ENCODE data around the gene ERCC6L.

The ERCC6L gene

DNA sequence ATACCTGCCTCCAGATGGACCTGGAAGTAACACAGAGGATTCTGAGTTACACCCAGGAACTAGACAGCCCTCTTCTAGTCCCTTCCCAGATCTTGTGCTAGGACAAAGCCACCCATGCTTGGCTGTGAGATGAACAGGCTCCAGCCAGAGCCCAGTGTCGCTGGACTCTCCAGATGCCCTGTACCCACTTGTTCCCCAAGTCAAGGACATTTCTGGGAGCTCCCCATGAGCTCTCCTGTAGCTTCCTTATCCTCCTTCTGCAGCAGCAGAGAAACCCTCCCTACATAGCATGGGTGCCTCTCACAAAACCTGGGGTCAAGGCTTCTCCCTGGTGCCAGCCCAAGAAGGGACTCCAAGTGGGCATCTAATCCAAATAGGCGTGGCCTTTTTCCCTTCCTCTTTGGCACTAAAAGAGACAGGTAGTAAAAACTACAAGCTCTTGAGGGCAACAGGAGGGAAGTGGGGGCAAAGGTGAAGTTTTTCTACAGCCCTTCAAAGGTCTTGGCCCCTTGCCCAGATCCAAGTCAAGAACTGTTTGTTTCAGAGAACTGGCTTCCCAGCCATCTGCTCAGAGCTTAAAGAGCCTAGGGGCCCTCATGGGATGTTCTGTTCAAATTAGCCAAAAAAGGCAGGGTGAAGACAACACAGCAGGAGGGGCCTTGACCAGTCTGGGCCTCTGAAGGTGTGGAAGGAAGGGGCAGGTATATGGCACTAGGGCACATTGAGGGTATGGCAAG, 8.5 kb upstream of the ERCC6L start:
- H3K36me3 ChIP-seq (ENCODE audit: control insufficient read depth, low read length): no peaks in the 10 kb centered on the region
- H3K79me2 ChIP-seq (ENCODE audit: control insufficient read depth, low read length): no peaks in the 10 kb centered on the region
- no peaks in the 10 kb centered on the region for H3K9me2 ChIP-seq (replicated peaks; ENCODE audit: control insufficient read depth, low read length)
- no peaks in the 10 kb centered on the region for H3K4me1 ChIP-seq (ENCODE audit: control insufficient read depth, low read length)
- H3K4me2 ChIP-seq (ENCODE audit: low read length): no peak overlapping the region
- no peak overlapping the region for H3K27ac ChIP-seq (ENCODE audit: low read depth, low read length)
- H3K27me3 ChIP-seq (ENCODE audit: control insufficient read depth, low read length): no peaks in the 10 kb centered on the region
- H4K20me1 ChIP-seq (ENCODE audit: control insufficient read depth, insufficient read depth, low read depth, low read length): no peaks in the 10 kb centered on the region
- TF ChIP-seq, protein P1, sequence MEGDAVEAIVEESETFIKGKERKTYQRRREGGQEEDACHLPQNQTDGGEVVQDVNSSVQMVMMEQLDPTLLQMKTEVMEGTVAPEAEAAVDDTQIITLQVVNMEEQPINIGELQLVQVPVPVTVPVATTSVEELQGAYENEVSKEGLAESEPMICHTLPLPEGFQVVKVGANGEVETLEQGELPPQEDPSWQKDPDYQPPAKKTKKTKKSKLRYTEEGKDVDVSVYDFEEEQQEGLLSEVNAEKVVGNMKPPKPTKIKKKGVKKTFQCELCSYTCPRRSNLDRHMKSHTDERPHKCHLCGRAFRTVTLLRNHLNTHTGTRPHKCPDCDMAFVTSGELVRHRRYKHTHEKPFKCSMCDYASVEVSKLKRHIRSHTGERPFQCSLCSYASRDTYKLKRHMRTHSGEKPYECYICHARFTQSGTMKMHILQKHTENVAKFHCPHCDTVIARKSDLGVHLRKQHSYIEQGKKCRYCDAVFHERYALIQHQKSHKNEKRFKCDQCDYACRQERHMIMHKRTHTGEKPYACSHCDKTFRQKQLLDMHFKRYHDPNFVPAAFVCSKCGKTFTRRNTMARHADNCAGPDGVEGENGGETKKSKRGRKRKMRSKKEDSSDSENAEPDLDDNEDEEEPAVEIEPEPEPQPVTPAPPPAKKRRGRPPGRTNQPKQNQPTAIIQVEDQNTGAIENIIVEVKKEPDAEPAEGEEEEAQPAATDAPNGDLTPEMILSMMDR (IDR thresholded peaks at IDR 0.05; ENCODE audit: low read depth, low read length, poor library complexity, severe bottlenecking): no peak
- no peak for TF ChIP-seq EZH2phosphoT487 (IDR thresholded peaks at IDR 0.05; ENCODE audit: borderline replicate concordance, low read length)
- no peaks in the 10 kb centered on the region for H3K9me3 ChIP-seq (ENCODE audit: control insufficient read depth, insufficient read depth, low read length)
- no peaks in the 10 kb centered on the region for H3F3A ChIP-seq (ENCODE audit: control insufficient read depth, insufficient read depth)
- no peak overlapping the region for H3K4me3 ChIP-seq (ENCODE audit: low read length)

DNA sequence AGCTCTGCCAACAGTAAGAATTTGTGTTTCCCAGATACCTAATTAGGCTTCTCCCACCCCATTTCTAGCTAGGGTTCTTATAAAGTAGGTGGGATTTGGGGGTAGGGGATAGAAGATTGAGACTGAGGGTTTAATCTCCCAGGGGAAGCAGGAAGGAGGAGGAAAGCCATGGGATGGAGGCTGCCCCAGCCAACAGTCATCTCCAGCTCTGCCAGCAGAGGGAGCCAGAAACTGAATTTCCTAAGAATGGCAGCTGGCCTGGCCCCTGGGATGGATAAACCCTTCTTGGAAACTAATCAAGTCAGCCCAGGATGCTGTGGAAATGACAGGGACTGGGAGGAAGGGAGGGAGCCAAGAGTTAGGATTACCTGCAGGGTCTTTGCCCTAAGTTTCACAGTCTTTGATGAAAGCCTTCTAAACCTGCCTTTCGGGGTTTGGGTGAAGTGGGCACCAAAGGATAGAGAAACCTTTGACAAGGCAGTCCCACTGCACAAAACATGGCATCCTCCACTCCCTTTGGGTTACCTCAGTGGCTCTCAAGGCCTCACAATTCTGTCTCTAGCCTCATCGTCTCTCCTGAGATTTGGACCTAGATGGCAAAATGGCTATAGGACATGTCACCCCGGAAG, 6.7 kb upstream of the ERCC6L start:
- no peak overlapping the region for H3K4me3 ChIP-seq (ENCODE audit: low read length)
- no peak overlapping the region for H3K27ac ChIP-seq (ENCODE audit: low read depth, low read length)
- no peaks in the 10 kb centered on the region for H3K27me3 ChIP-seq (ENCODE audit: control insufficient read depth, low read length)
- TF ChIP-seq EZH2phosphoT487 (IDR thresholded peaks at IDR 0.05; ENCODE audit: borderline replicate concordance, low read length): no peak
- TF ChIP-seq, protein P1 (IDR thresholded peaks at IDR 0.05; ENCODE audit: low read depth, low read length, poor library complexity, severe bottlenecking): peak; percentile 74
- no peaks in the 10 kb centered on the region for H3K9me3 ChIP-seq (ENCODE audit: control insufficient read depth, insufficient read depth, low read length)
- H3K36me3 ChIP-seq (ENCODE audit: control insufficient read depth, low read length): no peaks in the 10 kb centered on the region
- no peaks in the 10 kb centered on the region for H3K4me1 ChIP-seq (ENCODE audit: control insufficient read depth, low read length)
- H3K4me2 ChIP-seq (ENCODE audit: low read length): no peak overlapping the region
- H3F3A ChIP-seq (ENCODE audit: control insufficient read depth, insufficient read depth): no peaks in the 10 kb centered on the region
- no peaks in the 10 kb centered on the region for H3K79me2 ChIP-seq (ENCODE audit: control insufficient read depth, low read length)
- no peaks in the 10 kb centered on the region for H4K20me1 ChIP-seq (ENCODE audit: control insufficient read depth, insufficient read depth, low read depth, low read length)
- H3K9me2 ChIP-seq (replicated peaks; ENCODE audit: control insufficient read depth, low read length): no peaks in the 10 kb centered on the region

DNA sequence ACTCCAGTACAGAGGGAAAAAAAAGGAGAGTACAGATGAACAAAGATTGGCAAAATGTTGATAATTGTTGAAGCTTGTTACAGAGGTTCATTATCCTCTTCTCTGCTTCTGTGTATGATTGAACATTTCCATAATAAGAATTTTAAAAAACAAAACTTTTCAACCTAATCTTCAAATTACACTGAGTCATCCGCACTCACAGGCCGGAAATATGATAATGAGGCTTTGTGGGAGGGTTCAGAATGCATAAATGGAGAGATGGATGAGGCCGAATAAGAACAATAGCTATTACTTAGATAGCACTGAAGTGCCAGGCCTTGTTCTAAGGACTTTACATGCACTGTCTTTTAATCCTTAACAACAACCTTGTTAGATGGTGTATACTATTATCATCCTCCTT, 4.6 kb upstream of the ERCC6L start:
- peaks cover 4% of the 10 kb centered on the region for H3K4me1 ChIP-seq (ENCODE audit: control insufficient read depth, low read length)
- H3K36me3 ChIP-seq (ENCODE audit: control insufficient read depth, low read length): no peaks in the 10 kb centered on the region
- TF ChIP-seq, protein P1 (IDR thresholded peaks at IDR 0.05; ENCODE audit: low read depth, low read length, poor library complexity, severe bottlenecking): no peak
- TF ChIP-seq EZH2phosphoT487 (IDR thresholded peaks at IDR 0.05; ENCODE audit: borderline replicate concordance, low read length): no peak
- H3K27ac ChIP-seq (ENCODE audit: low read depth, low read length): no peak overlapping the region
- H3K9me3 ChIP-seq (ENCODE audit: control insufficient read depth, insufficient read depth, low read length): no peaks in the 10 kb centered on the region
- H3F3A ChIP-seq (ENCODE audit: control insufficient read depth, insufficient read depth): no peaks in the 10 kb centered on the region
- H3K27me3 ChIP-seq (ENCODE audit: control insufficient read depth, low read length): no peaks in the 10 kb centered on the region
- H3K79me2 ChIP-seq (ENCODE audit: control insufficient read depth, low read length): peaks cover 3% of the 10 kb centered on the region
- no peaks in the 10 kb centered on the region for H3K9me2 ChIP-seq (replicated peaks; ENCODE audit: control insufficient read depth, low read length)
- H4K20me1 ChIP-seq (ENCODE audit: control insufficient read depth, insufficient read depth, low read depth, low read length): no peaks in the 10 kb centered on the region
- no peak overlapping the region for H3K4me3 ChIP-seq (ENCODE audit: low read length)
- H3K4me2 ChIP-seq (ENCODE audit: low read length): no peak overlapping the region

Measured in DOHH2 (cell line).